IPS DF 19.7 (cell line): ENCODE data around the gene PLEKHG3.

Experiments used
- DNase-seq: peaks from one replicate; pipeline ENCODE4 v3.0.0-alpha.2; 2013; ENCODE audit warnings: low read depth, low spot score

PLEKHG3 gene

DNA sequence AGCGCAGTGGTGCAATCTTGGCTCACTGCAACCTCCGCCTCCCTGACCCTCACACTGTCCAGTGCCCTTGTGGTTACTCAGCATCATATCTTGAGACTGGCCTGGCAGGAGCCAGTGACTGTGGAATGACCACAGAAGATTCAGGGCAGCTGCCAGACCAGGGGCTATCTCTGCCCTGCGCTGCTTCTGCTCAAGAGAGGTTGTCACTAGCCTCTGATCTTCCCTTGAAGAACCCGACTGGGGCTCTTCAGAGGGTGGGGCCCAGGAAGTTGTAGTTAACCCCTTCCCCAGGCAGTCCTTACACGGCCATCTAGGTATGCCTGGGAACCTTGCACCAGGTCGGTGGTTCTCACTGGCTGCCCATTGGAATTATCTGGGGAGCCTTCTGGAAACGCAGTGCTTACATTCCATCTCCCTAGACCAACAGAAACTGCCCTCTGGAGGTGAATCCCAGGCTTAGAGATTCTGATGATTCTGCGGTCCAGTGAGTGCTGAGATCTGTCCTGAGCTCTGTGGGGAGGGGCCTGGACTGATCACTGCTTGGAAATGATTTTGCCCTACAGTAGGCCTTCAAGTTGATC is 41.4 kb downstream of the PLEKHG3 start:
- DNase-seq = no peak

DNA sequence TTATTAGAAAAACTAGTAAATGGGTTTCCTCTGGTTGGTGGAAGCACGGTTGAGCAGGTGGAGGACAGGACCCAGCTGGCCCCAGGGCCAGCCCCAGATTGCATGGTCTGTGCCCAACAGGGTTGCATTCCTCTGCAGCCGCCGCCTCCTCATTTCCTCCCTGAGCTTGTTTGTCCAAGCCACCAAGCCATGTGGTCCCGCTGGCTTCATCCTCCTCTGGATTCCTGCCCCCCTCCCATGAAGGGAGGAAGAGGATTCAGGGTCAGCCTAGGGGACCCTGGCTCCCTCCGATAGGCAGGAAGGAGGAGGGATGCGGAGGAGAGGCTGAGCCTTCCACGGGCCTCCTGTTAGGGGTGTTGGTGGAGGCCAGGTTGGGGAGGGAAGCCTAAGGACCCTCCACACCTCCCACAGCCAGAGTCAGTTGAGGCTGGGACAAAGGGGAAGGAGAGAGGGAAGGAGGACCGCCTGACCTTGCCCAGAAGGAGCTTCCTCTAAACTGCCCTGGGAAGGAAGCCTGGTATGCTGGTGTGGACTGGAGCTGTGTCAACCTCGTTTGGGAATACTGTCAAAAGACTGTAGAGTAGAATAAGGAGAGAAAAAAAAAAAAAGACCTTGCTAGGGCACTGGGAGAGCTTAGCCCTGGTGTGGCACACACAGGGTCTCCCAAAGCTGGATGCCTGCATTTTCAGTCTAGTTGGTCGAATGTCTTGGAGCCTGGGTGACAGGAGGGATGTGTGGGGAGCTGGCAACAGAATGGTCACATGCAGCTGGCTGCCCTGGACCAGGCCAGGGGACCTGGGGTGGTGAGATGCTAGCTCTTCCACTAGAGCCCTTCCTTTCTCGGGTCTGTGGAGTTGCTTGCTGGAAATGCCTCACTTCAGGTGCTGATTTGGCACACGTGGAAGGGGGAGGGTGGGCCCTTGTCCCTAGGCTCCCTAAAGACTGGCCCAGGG is 42.4 kb downstream of the PLEKHG3 start:
- DNase-seq = no peak

DNA sequence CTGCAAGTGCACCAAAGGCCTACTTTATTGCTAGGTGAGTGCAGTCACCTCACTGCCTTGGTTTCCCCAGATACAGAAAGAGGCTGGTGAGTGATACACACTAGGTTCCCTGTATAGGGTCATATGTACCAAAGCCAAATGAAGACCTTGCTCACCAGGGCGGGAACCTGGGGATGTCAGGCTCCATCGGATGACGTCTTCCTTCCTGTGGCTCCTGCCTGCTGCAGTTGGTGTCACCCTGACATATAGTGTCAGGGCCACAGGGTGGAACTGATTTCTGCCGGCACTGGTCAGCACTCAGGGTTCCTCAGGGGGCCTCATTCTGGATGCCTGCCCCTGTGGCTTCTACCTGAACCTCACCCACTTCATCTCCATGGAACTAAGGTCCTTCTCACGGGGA is 43.1 kb downstream of the PLEKHG3 start:
- no peak for DNase-seq

DNA sequence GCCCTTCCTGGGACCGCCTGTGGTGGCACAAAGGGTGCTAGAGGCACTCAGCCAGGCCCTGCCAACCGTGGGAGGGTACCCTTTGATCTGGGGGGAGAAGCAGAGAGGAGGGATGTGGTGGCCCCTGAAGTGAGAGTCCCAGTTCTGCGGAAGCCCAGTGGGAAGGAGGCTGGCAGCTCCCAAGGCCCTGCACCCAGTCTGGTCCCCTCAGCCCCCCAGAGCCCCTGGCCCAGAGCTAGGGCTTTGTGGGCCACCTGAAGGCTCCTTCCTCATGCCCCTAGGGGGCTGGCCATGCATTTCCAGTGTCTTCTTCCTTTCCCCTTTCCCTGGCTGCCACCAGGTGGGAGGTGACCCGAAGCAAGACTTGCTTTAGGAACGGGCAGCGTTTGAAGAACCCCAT is 44.3 kb downstream of the PLEKHG3 start:
- no peak for DNase-seq

DNA sequence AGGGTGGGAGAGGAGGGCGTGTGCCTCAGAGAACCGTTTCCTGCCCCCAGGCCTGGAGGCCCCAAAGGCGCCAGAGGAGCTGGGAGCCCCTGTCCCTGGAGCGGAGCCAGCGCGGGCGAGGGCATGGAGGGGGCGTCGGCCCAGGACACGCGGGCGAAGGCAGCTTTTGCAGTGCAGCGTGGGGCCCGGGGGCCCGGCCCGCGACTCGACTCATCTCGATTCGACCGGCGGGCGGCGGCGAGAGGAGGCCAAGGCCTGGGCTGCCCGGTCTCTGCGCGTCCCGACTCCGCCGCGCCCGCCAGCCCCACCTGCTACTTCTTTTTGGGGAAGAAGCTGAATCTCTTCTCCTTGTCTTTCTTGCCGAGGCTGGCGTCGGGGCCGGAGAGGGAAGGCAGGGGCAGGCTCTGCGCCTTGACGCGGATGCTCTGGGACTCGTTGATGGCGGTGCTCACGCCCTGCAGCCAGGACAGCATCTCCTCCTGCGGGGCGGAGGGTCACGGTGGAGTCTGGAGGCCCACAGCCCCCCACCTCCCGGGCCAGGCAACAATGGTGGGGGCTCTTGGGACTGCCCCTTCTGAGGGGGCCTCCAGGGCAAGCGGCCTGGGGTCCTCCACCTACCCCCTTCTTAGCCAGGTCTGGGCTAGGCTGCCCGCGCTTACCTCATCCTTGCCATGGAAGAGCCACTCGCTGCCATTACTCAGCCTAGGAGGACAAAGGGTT is 44.9 kb downstream of the PLEKHG3 start:
- DNase-seq = no peak

DNA sequence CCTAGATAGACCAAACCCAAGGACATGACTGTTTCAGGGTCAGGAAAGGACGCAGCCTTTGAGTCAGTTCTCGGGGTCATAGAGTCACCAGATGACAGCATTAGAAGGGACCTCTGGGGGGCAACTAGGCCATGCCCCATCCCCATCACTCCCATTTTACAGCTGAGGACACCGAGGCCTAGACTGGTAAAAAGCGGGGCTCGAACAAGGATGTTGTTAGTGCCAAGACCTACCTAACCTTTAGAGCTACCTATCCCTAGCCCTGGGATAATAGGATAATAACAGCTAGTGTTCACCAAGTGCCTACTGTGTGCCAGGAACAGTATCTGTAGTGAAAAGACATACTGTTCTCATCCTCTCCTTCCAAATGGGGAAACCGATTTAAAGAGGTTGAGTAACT is 48.7 kb downstream of the PLEKHG3 start:
- no peak for DNase-seq

DNA sequence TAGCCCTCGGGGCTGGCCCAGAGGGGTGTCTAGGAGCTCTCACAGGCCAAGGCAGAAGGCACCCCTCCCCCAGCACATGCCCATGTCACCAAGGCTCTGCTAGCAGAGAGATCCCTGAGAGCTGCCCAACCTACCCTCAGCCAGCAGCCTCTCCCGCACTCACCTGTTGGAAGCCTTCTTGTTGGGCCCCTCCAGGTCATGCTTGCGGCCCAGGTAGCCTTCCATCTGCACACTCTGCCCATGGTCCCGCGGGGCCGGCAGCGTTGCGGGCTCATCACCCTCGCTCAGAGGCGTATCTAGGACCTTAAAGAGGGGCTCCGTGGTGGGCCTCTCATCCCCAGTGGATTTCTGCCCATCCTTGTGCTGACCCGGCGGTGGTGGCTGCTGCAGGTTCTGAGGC is 49.1 kb downstream of the PLEKHG3 start:
- DNase-seq = no peak

DNA sequence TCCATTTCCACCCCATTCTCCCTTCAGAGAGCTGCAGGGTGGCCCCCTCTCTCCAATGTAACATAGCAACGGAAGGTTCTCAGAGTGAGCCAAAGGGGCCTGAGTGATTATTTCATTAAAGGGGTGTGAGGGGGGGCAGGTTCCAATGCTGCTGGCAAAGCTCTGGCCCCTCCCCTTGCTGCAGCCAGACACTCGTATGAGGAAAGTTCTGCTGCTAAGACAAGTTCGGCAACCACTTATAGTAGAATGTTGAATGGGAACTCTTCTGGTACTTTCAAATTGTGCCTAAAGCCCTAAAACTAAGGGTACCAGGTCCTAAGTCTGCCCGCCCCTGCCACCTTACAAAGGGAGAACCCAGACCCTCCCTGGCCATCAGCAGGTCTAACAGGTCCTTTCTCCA is 49.8 kb downstream of the PLEKHG3 start:
- DNase-seq = no peak

DNA sequence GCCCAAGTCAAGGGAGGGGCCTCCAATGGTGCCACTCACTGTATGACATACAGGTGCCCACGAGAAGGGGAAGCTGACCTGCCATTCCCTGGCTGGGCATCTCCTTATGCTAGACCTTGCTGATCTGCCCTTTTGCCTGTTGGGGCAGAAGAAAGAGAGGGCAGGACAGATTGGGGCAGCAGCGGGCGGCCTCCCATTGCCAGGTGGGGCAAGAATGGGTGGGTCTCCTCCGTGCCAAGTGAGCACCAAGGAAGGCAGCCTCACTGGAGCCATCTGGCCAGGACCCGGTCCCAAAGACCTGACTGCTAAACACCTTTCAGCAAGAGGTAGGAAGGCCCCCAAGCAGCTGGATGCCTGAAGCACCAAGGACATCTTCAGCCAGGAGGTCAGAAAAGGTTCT is 50.5 kb downstream of the PLEKHG3 start:
- no peak for DNase-seq

DNA sequence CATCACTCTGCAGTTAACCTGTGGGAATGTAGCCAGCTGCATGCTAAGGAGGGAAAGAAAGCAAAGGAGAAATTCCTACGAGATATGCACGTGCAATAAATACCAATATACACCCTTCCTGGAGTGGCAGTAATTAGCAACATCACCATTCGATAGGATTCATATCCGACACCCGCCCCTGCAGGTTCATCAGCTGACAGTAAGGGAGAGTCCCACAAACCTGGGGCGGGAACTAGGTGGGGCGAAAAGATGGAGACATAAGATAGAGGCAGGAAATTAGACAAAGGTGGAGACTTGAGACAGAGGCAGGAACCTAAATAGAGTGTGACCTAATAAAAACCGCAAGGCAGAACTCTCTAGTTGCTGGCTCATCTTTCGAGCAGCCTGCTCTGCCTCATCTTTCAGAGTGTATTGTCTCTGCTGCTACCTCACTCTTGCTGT is 51.6 kb downstream of the PLEKHG3 start:
- DNase-seq = no peak

DNA sequence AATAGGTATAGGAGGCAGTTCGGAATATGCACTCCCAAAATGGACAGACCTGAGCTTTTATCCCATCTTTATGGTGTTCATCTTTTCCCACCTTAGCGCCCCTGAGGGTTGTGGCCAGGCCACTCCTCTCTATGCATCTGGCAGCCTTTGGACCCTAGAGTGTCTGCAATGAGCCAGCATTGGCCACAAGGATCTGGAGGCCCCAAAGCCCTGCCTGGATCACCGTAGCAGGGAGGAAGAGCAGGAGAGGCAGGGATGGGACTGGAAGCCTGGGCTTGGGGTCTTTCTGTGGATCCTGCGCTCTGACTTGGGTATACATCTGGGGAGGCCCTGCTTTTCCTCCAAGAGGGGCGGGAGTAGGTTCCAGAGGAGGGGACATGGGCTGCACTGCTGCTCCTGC is 52.5 kb downstream of the PLEKHG3 start:
- no peak for DNase-seq

DNA sequence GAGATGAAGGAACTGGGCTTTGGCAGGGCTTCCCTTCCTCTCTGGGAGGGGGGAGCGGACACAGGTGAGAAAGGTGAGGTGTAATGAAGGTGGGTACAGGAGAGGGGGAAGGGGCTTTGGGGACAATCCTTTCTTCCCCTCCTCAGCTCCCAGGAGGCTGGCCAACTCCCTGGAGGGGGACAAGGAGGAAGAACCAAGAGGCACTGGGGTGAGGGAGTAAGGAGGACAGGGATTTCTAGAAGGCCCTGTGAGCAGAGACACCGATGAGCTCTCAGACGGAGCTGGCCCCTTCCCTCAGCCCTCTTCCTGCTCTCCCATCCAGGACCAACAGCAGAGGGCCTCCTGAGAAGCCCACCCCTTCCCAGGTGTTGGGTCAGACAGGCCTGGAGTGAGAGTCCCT is 53.4 kb downstream of the PLEKHG3 start:
- DNase-seq = no peak

DNA sequence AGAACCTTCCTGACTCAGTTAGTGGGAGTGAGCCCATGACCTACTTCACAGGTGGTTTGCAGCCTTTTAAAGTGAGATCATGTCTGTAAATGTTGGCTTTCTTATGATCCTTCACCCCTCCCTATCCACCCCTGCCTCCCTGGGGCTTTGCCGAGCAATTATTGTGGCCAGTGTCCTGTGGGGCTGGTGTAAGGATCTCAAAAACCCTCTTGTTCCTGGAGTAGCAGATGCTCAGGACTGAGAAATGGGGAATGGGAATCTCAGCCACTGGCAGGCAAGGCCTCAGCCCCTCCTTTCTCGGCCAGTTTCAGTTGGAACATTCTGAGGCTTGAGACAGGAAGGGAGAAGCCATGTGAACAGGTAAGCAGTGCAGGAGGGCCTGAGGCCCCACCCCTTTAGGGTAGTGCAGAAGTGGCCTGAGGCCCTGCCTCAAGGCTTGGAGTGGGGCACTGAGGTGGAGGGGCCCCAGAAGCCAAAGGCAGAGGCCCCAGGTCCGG is 53.8 kb downstream of the PLEKHG3 start:
- no peak for DNase-seq

DNA sequence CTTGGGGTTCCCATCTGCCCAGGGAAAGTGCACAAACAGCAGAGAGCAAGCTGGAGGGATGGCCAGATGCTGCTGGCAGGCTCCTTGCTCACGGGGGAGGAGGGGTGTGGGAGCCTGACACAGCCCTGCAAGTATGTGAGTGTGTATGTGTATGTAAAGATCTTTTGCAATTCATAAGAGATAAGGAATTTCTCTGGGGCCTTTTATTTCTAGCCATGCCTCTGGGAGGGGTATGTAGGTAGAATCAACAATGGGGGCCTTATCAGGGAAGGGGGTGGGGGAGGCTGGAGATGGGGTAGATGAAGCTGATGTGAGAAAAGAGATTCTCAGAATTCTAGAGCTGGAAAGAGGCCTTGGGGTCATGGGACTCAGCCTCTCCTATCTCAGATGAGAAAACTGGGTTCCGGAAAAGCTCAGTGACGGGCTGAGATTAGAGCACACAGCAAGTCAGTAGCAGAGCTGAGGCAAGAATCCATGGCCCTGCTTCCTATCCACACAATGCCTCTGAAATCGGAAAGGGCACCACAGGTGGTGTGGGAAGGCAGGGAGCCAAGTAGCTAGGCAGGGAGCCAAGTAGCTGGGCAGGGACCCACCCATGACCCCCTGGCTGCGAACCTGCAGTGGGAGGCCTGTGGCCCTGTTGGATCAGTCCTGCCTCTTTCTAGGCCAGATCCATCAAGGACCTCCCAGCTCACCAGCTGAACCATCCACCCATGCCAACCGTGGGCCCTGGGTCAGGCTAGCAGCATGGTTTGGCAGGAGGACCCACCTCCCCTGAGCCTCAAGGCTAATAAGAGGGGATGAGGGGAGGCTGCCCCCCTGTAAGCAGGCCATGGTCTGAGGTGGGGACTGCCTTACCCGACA is 54.7 kb downstream of the PLEKHG3 start:
- no peak for DNase-seq

DNA sequence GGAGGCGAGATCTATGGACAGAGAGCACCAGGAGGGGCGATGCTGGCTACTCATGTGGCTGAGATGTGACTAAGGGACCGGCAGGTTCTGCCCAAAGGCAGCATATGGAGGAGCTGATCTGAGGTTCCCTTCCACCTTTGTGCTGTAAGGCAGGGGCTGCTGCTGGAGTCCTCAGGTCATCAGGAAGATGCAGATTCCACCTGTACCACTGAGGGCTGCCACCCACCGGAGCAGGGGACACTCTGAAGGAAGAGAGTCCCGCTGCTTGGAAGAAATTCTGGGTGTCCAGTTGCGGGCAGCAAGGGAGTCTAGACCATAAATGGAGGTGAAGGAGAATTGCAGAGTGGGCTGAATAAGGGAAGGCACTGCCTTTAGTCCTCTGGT is 55.3 kb downstream of the PLEKHG3 start:
- no peak for DNase-seq

DNA sequence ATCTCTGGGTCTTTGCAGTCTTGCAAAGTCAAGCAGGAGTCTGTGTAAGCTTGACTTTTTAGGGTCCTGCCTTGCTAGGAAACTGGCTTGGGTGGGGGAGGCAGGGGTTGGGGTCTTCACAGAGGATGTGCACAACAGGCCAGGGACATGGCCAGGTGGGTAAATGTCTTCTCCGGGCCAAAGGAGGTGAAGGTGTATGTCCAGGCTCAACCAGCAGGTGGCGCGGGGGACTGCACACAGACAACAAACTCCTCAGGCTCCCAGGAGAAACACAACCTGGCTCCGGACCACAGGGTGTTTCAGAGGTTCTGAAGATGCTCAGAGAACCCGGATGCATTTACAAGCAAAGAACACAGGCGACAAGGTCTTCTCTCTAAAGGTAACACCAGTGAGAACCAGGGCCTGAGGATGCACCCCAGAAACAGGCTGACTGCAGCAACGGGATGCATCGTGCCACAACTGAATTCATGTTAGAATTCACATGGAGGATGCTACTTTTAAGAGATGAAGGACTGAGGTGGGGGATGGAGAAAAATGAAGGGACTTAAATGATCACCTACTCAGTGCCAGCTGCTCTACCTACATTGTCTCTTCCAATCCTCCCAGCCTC is 56.0 kb downstream of the PLEKHG3 start:
- no peak for DNase-seq

DNA sequence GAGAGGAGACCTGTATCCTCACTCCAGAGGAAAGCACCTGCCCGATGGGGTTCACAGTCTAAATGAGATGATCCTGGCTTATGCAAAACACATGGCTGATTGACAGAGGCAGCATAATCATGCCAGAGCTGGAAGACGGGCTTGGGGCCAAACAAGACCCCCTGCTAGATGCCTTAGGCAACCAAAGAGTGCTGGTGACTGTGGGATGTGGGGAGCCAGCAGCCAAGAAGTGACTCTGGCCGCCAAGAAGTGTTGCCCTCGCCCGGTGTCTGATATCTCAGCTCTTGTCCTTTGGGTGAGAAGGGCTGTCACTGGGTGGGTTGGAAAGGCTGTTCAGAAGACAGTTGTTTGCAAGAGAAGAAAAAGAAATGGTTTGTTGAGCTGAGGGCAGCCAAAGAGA is 56.7 kb downstream of the PLEKHG3 start:
- no peak for DNase-seq

DNA sequence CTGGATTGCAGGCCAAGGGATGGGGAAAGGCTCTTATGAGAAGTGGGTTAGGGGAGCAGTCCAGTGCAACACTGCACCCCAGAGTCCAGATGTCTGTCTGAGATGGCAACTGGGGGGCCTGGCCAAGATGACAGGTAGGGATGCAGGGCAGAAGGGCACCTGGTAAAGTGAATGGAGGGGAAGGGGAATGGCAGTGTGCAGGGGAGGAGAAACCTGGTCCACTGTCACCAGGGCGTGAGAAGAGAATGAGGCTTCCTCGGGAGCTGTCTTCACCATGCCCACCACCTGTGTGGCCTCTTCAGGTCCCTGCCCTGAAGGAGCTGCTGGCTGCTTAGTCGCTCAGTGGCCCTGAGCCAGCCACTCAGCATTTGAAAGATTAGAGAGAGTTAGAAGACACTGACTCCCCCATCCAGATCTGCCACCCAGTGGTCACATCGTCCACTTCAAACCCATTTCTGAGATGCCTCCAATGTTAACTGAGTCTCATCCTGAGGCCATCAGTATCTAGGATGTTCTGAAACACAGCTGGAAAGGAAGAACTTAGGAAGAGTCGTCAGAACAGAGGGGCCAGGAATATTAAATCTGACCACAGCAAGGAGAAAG is 57.3 kb downstream of the PLEKHG3 start:
- no peak for DNase-seq

DNA sequence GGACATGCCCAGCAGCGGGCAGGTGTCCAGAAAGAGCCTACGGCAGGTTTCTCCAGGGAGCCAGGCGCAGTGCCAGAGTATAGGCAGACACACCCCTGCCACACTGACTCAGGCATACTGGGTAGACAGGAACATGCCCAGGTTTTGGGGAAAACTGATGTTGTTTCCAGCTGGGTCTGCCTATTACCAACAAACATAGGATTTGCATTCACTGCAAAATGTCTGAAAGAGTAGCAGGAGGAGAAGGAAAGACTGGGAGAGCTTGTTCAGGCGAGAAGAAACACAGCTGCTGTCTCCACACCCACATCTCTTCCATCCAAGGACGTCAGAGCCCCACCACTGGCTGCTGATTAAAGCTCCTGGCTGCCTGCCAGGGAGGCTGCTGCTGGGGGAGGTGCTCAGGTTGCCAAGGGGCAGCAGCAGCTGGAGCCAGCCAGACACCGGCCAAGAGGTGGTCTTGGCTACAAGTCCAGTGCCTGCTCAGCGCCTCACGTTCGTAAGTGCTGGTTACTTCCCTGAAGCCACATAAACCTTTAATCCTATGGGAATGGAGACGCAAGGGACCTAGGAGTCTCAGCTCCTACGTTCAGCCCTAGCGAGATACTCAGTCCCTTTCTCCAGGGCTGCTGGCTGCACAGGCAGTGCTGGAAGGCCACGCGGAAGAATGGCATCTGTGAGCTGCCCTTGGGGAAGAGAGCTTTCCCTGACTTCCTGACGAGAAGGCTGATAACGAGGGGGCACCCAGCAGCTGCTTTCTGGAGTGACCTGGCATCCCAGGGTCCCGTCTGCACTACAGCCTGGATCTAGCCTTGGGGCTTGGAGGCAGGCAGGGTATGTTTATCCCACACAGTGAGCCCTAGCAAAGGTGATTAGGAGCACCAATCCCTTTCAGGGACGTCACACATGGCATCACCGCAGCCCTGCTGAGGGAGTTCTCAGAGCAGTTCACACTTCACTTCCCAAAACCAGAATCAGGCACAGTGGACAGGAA is 58.1 kb downstream of the PLEKHG3 start:
- no peak for DNase-seq
